Measurements from ENCODE around the gene MAOA. TPM values are rescaled to one million over a fixed set of nuclear protein-coding genes. Genes with fewer than 3 reads are reported as not detected.

The MAOA gene
- total and polyA plus RNA-seq, 2 of the 13 experiments (the other 11 are each of a cell fraction or from before 2014, with no cell fraction given): 13.4 to 14.7 TPM

DNA sequence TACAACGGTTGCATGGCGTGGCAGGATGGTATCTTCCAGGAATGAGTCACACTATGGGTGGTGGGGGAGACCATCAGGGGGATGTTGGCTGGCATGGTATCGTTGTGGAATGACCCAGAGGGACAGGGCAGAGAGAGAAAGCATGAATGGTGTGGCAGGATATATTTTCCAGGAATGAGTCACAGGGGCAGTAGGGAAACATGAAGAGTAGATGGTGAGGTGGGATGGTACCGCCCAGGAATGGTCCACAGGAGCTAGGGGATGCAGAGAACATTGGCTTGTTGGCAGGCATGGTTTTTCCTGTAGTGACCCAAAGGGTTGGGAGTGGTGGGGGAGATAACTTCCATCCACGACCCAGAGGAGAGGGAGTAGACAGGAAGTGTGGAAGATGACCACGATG is 62.4 kb downstream of the MAOA start (continued):
- TF ChIP-seq ZNF556 (CRISPR knock-in tag; IDR thresholded peaks at IDR 0.05; ENCODE audit: borderline replicate concordance) (no peak), IRX3 (CRISPR knock-in tag; IDR thresholded peaks at IDR 0.05; ENCODE audit: borderline replicate concordance, low read depth) (no peak), NR2F2 (IDR thresholded peaks at IDR 0.05; ENCODE audit: borderline replicate concordance, low read depth) (no peak), ZNF780A (CRISPR knock-in tag; IDR thresholded peaks at IDR 0.05) (no peak)

DNA sequence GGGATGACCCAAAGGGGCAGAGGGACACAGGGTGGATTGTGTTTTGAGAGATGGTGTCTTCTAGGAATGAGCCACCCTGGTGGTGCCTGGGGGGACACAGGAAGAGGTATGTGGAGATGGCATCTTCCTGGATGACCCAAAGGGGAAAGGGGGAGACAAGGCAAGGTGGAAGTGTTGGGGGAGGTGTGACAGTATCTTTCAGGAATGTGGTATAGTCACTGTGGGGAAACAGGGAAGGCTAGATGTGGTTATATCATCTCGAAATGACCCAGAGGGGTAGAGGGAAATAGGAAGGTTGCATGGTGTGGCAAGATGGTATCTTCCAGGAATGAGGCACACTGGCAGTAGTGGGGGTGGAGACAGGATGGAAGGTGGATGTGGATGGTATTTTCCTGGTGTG is 62.9 kb downstream of the MAOA start:
- FAIRE-seq: no peak
- POLR2A ChIA-PET: no interaction called here
- in situ Hi-C loops (cut with HindIII; ENCODE audit: extremely low pct_ligation_motif_present, low pct_unique_long_range_greater_than_20kb) (no loop called here), intact Hi-C loops (cut with micrococcal nuclease; ENCODE audit: unreplicated experiment) (no loop called here)
- Histone ChIP-seq H3K27me3 (ENCODE audit: control insufficient read depth in 1 of 2, insufficient read depth in 2 of 2, low read length in 2 of 2) (no peaks in the 10 kb centered on the region), H2AFZ (ENCODE audit: low read length) (no peak overlapping the region), H3K9ac (ENCODE audit: insufficient read depth, low read depth, low read length) (no peak overlapping the region), H4K20me1 (ENCODE audit: insufficient read depth, low read length) (no peaks in the 10 kb centered on the region), H3K36me3 (replicated peaks in 1 of 2; ENCODE audit: control insufficient read depth in 1 of 2, insufficient read depth in 2 of 2, low read length in 2 of 2) (no peaks in the 10 kb centered on the region), H3K9me3 (ENCODE audit: low read length) (no peaks in the 10 kb centered on the region), H3K27ac (ENCODE audit: extremely low read length, insufficient read depth, low read length) (no peak overlapping the region), H3K4me2 (ENCODE audit: low read depth, low read length) (no peak overlapping the region), H3K4me3 (replicated peaks in 1 of 3; ENCODE audit: insufficient read depth in 1 of 3, low read depth in 2 of 3, low read length in 3 of 3) (no peak overlapping the region), H3K79me2 (ENCODE audit: insufficient read depth, low read length) (no peaks in the 10 kb centered on the region), H3K4me1 (ENCODE audit: insufficient read depth, low read length) (no peaks in the 10 kb centered on the region)
- no peak for DNase-seq (ENCODE audit: low spot score)
- CTCF ChIA-PET (ENCODE audit: low intra/inter-chr PET ratio, low total read pairs): no interaction called here
- TF ChIP-seq BHLHE40 (IDR thresholded peaks at IDR 0.05; ENCODE audit: low read length) (no peak), SIX1 (CRISPR knock-in tag; IDR thresholded peaks at IDR 0.05; ENCODE audit: borderline replicate concordance) (no peak), SMAD3 (CRISPR knock-in tag; IDR thresholded peaks at IDR 0.05) (no peak), ZNF510 (CRISPR knock-in tag; IDR thresholded peaks at IDR 0.05; ENCODE audit: low read depth) (no peak), ZSCAN21 (CRISPR knock-in tag; IDR thresholded peaks at IDR 0.05; ENCODE audit: borderline replicate concordance) (no peak), ZNF468 (CRISPR knock-in tag; IDR thresholded peaks at IDR 0.05) (no peak), TBL1XR1 (IDR thresholded peaks at IDR 0.05; ENCODE audit: borderline replicate concordance, low read length, partially characterized antibody) (no peak), ZNF766 (CRISPR knock-in tag; IDR thresholded peaks at IDR 0.05; ENCODE audit: borderline replicate concordance) (no peak), ZNF652 (CRISPR knock-in tag; IDR thresholded peaks at IDR 0.05; ENCODE audit: borderline replicate concordance, low read depth) (no peak)
- TF ChIP-seq, protein P1, sequence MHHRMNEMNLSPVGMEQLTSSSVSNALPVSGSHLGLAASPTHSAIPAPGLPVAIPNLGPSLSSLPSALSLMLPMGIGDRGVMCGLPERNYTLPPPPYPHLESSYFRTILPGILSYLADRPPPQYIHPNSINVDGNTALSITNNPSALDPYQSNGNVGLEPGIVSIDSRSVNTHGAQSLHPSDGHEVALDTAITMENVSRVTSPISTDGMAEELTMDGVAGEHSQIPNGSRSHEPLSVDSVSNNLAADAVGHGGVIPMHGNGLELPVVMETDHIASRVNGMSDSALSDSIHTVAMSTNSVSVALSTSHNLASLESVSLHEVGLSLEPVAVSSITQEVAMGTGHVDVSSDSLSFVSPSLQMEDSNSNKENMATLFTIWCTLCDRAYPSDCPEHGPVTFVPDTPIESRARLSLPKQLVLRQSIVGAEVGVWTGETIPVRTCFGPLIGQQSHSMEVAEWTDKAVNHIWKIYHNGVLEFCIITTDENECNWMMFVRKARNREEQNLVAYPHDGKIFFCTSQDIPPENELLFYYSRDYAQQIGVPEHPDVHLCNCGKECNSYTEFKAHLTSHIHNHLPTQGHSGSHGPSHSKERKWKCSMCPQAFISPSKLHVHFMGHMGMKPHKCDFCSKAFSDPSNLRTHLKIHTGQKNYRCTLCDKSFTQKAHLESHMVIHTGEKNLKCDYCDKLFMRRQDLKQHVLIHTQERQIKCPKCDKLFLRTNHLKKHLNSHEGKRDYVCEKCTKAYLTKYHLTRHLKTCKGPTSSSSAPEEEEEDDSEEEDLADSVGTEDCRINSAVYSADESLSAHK (CRISPR knock-in tag; IDR thresholded peaks at IDR 0.05; ENCODE audit: borderline replicate concordance): no peak
- TF ChIP-seq, protein P2, sequence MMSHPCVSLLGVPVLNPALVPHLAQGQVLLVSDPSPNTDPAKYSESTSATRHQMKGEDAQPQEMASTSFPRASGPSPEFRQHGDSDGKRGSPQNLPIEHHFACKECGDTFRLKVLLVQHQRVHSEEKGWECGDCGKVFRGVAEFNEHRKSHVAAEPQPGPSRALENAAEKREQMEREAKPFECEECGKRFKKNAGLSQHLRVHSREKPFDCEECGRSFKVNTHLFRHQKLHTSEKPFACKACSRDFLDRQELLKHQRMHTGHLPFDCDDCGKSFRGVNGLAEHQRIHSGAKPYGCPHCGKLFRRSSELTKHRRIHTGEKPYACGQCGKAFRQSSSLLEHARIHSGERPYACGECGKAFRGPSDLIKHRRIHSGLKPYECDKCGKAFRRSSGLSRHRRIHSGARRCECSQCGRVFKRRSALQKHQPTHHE (CRISPR knock-in tag; IDR thresholded peaks at IDR 0.05; ENCODE audit: borderline replicate concordance): no peak
- TF ChIP-seq, protein P3, sequence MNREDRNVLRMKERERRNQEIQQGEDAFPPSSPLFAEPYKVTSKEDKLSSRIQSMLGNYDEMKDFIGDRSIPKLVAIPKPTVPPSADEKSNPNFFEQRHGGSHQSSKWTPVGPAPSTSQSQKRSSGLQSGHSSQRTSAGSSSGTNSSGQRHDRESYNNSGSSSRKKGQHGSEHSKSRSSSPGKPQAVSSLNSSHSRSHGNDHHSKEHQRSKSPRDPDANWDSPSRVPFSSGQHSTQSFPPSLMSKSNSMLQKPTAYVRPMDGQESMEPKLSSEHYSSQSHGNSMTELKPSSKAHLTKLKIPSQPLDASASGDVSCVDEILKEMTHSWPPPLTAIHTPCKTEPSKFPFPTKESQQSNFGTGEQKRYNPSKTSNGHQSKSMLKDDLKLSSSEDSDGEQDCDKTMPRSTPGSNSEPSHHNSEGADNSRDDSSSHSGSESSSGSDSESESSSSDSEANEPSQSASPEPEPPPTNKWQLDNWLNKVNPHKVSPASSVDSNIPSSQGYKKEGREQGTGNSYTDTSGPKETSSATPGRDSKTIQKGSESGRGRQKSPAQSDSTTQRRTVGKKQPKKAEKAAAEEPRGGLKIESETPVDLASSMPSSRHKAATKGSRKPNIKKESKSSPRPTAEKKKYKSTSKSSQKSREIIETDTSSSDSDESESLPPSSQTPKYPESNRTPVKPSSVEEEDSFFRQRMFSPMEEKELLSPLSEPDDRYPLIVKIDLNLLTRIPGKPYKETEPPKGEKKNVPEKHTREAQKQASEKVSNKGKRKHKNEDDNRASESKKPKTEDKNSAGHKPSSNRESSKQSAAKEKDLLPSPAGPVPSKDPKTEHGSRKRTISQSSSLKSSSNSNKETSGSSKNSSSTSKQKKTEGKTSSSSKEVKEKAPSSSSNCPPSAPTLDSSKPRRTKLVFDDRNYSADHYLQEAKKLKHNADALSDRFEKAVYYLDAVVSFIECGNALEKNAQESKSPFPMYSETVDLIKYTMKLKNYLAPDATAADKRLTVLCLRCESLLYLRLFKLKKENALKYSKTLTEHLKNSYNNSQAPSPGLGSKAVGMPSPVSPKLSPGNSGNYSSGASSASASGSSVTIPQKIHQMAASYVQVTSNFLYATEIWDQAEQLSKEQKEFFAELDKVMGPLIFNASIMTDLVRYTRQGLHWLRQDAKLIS (CRISPR knock-in tag; IDR thresholded peaks at IDR 0.05): no peak
- WGBS (ENCODE audit: low lambda C conversion rate): 75% methylated on average over 1 of the region's 1 CpG
- no TSS peak for BruUV-seq (replicated peaks)
- no peak for ATAC-seq
